Left hindlimb (tissue), 1 donor: ENCODE results near the gene SIGLECL1.
"Not testable (repeated sequence)": the region's sequence is repeated elsewhere in the genome, so short reads cannot be mapped to it uniquely, and the experiment has no call there.

ENCODE experiments used
- DNase-seq: peaks from one replicate; pipeline ENCODE4 v3.0.0-alpha.2; 2018

The SIGLECL1 gene

DNA sequence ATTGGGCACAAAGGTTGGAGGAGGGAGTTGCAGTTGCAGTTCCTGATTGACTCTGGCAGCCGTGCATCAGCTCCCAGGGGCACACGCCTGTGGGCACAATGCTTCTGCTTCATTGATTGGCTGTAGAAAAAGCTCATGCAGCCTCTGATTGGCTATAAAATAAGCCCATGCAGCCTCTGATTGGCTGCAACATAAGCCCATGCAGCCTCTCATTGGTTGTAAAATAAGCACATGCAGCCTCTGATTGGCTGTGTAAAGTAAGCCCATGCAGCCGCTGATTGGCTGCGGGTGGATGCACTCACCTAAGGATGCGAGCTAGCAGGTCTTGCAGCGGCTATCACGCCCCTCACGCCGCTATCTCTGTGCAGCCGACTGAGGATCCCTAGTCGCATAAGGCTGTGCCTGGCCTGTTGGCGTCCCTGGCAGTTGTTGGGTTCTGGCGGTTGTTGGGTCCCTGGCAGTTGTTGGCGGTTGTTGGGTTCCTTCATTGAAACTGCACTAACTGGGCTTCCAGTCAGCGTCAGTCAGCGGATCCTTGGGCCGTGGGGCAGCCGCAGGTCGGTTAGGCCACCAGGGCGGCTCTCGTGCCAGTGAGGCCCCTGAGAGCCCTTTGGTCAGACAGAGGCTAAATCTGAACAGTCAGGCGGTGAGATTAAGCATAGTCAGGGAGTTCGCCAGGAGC, at the start of gene SIGLECL1:
Gene SIGLECL1, plus strand, starts transcription at position 295 of the 682 bp plus-strand sequence. CDS start 12,993 bp downstream, outside the sequence.
- DNase-seq: no peak

GRCh38 chr19:51201712-51202111, 49.2 kb upstream of the SIGLECL1 start:
- no peak for DNase-seq

DNA sequence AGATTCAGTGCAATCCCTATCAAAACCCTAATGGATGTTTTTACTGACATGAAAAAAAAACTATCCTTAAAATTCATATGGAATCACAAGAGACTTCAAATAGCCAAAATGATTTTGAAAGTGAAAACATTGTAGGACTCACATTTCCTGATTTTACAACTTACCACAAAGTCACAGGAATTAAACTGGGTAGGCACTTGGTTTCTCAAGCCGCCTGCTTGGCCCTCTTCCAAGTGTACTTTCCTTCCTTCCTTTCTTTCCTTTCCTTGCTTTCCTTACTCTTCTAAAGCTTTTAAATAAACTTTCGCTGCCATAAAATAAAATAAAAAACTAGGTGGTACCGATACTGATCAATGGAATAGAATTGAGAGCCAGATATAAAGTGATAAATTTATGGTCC, 47.0 kb upstream of the SIGLECL1 start:
- no peak for DNase-seq

- no peak for DNase-seq
Measured at GRCh38 chr19:51204321-51204720, 46.6 kb upstream of the SIGLECL1 start.

- DNase-seq: no peak
Measured at GRCh38 chr19:51207747-51208146, 43.1 kb upstream of the SIGLECL1 start.

DNA sequence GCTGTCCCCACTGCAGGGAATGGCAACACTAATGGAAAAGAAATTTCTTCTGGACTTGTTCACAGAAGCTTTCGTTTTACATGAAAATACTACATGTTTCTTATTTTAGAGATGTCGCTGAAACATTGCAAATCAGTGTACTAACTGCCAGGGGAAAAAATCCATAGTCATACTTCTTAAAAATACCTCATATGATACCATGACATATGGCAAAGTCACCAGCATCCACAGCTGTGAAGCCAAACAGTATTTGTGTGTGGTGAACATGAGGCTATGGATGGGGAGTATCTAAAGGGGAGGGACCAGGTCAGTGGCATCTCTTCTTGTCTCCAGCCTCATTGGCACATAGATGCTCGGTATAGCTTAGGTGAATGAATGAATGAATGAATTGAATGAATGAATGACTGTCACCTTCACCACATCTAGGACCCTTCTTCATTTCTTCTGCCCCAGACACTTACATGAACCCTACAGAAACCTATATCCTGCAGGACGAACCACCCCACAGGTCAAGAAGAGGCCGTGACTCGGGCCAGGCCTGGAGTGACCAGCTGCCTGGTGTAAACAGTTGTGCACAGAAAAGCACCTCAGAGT, 40.6 kb upstream of the SIGLECL1 start:
- DNase-seq: no peak

- DNase-seq: not testable (repeated sequence)
Measured at GRCh38 chr19:51210874-51211361, 40.0 kb upstream of the SIGLECL1 start.

DNA sequence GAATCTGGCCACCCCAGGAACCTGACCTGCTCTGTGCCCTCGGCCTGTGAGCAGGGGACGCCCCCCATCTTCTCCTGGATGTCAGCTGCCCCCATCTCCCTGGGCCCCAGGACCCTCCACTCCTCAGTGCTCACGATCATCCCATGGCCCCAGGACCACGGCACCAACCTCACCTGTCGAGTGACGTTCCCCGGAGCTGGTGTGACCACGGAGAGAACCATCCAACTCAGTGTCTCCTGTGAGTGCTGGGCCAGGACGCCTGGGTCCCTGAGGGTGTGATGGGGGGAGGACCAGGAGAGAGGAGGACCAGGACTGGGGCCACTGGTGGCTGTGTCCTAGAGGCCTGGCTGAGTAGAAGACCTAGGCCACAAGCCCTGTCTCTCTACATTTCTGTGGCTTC, 39.0 kb upstream of the SIGLECL1 start:
- no peak for DNase-seq

GRCh38 chr19:51219307-51219706, 31.6 kb upstream of the SIGLECL1 start:
- DNase-seq: no peak

- no peak for DNase-seq
Measured at GRCh38 chr19:51219971-51220370, 30.9 kb upstream of the SIGLECL1 start.

GRCh38 chr19:51220996-51221395, 29.9 kb upstream of the SIGLECL1 start:
- no peak for DNase-seq

DNA sequence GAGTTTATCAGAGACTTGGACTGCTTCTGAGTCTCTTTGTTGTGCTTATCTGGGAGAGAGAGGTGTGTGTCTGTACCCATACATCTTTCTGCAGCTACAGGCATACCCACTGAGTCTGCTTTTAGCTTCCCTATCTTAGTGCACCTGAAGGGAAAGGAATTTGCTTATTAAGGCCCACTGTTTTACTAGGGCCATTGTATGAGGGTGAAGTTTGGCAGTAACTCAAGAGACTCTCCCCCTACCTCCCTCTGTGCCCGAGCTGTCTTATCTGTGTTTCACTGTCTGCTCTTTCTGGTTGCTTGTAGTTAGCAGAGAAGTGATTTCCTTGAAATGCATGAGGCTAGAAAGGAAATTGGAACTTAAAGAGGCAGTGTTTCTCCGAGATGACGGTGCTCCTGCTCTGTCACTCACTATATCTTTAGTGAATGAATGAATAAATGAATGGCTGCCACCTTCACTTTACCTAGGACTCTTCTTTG, 26.7 kb upstream of the SIGLECL1 start:
- DNase-seq: no peak

DNA sequence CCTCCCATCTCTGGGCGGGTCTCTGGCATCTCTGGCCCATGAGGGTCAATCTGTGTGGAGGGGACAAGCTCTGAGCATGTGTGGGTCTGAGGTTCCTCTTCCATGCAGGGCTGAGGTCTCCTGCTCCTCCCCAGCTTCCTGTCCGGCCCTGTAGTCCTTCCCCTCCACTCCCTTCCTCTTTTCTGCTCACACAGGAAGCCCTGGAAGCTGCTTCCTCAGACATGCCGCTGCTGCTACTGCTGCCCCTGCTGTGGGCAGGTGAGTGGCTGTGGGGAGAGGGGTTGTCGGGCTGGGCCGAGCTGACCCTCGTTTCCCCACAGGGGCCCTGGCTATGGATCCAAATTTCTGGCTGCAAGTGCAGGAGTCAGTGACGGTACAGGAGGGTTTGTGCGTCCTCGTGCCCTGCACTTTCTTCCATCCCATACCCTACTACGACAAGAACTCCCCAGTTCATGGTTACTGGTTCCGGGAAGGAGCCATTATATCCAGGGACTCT, 25.9 kb upstream of the SIGLECL1 start, which contains the start of gene CD33:
Gene CD33, plus strand, starts transcription at position 183 of the 496 bp plus-strand sequence. Its CDS starts 39 bp downstream, at position 222.
- not testable (repeated sequence) for DNase-seq

DNA sequence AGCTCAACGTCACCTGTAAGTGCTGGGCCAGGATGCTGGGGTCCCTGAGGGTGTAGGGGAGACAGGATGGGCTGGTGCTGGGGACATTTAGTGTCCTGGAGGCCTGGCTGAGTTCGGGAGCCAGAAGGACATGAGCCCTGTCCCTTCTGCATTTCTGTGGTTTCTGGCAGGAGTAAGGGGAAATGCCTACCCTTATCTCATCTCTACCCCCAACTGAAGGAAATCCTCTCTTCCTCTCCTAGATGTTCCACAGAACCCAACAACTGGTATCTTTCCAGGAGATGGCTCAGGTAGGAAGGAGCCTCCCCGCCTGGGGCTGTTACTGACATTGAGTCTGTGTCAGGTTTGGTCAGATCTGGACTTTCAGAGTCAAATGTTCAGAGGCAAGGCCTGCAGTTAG, 24.8 kb upstream of the SIGLECL1 start:
- no peak for DNase-seq

GRCh38 chr19:51227326-51227725, 23.6 kb upstream of the SIGLECL1 start:
- DNase-seq: no peak

- DNase-seq: no peak
Measured at GRCh38 chr19:51227966-51228365, 22.9 kb upstream of the SIGLECL1 start.

DNA sequence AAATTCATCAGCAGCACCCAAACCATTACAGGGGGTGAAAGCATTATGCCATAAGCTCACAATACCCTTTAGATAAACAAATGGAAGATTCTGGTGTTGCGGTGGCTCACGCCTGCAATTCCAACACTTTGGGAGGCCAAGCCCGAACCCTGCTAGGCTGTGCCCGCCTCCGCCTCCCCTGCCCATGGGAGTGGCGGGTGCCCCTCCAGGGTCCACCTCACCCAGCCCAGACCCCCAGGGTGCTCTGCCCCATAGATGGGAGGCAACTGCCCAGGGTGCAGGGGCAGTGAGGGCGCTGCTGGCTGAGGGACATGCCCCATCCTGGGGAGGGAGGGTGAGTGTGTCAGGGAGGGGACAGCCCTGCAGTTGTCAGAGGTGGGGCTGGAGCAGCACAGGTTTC, 10.0 kb upstream of the SIGLECL1 start:
- DNase-seq: no peak

GRCh38 chr19:51242881-51243630, 7.8 kb upstream of the SIGLECL1 start:
- no peak for DNase-seq

DNA sequence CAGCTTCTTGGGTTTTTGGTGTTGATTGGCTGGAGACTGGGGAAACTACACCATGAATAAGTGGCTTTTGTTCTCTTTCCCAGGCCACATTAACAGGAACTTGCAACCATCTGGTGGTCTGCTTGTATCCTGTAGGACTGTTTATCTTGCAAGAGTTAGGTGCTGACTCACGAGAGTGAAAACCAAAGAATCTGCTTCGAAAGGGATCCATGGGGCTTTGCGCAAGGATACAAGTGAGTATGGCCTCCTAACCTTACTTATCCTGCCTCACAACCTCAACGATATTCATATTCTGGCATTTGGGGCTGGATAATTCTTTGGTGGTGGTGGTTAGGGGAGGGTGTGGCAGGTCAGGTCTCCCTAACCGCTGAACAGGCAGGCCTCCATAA, 4.7 kb upstream of the SIGLECL1 start:
- no peak for DNase-seq

GRCh38 chr19:51247972-51248590, 2.8 kb upstream of the SIGLECL1 start:
- no peak for DNase-seq

GRCh38 chr19:51251468-51251820, 564 bp downstream of the SIGLECL1 start:
- no peak for DNase-seq

DNA sequence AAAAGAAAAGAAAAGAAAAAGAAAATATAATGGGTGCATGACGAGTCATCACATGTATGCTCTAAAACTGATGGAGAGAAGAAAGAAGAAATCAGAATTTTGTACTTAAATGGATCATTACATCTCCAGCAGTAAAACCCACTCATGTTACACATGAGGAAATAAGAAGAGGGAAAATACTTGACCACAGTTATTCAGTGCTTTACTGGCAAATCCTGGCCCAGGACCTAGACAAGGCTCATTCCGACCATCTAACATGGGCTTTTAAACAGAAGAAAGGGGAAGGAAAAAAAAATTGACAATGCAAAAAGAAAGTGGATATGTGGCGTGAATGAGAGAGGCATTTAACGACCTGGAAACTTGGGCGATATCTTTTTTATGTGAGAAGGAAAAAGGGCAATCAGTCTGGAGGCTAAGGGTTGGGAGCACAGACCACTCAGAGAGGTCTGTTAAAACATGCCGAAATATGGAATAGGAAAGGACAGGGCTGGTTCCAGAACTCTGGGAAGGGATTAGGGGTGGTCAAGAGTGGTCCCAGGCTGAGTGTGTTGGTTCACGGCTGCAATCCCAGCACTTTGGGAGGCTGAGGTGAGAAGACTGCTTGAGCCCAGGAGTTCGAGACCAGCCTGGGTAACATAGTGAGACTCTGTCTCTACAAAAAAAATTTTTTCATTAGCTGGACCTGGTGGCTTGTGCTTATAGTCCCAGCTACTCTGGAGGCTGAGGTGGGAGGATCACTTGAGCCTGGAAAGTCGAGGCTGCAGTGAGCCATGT, 1.6 kb downstream of the SIGLECL1 start:
- DNase-seq: no peak
